ENCODE results near the gene TBC1D22B. TPM values are rescaled to one million over a fixed set of nuclear protein-coding genes. Genes with fewer than 3 reads are reported as not detected.

TBC1D22B gene
- total and polyA plus RNA-seq, 9 of the 15 experiments (the other 6 are each of a cell fraction or from before 2014, with no cell fraction given), result 4.8 to 24.2 (median 13.5) TPM

DNA sequence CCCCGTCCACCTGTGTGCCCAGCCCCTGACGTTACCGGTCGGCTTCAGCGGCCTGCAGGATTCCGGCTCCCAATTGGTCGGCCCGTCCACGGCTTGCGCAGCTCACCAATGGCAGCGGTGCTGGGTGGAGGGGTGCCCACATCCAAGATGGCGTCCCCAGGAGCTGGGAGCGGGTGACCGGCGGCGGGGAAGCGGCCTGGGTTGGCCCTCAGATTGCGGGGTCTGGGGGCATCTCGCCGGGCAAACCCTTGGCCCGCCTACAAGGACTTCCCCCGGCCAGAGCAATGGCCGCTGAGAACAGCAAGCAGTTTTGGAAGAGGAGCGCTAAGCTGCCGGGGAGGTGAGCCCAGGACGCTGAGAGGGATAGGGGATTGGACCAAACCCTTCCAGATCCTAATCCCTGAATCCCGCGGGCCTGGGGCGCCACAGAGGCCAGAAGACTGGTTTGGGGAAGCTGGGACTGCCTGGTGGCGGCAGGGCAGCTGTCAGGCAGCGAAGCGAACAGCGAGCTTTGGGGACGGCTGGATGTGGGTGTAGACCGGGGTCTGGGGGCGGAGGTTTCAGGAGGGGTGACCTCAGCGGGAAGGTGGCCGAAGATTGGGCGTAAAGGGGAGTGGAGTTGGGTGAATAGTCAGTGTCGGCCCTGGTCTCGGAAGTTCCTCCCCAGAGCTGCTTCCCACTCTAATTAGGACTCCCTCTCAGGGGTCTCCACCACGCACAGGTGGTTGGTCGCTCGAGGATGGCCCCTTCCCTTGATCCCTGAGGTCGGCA lies at the start of gene TBC1D22B, which contains the start of gene TMEM217 (continued):
- TF ChIP-seq, protein P1, sequence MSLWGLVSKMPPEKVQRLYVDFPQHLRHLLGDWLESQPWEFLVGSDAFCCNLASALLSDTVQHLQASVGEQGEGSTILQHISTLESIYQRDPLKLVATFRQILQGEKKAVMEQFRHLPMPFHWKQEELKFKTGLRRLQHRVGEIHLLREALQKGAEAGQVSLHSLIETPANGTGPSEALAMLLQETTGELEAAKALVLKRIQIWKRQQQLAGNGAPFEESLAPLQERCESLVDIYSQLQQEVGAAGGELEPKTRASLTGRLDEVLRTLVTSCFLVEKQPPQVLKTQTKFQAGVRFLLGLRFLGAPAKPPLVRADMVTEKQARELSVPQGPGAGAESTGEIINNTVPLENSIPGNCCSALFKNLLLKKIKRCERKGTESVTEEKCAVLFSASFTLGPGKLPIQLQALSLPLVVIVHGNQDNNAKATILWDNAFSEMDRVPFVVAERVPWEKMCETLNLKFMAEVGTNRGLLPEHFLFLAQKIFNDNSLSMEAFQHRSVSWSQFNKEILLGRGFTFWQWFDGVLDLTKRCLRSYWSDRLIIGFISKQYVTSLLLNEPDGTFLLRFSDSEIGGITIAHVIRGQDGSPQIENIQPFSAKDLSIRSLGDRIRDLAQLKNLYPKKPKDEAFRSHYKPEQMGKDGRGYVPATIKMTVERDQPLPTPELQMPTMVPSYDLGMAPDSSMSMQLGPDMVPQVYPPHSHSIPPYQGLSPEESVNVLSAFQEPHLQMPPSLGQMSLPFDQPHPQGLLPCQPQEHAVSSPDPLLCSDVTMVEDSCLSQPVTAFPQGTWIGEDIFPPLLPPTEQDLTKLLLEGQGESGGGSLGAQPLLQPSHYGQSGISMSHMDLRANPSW (CRISPR knock-in tag; IDR thresholded peaks at IDR 0.05), result no peak; the same call in 1 of the 2 replicates
- 0 out of 2 replicates have a peak, but pooled peaks have one; percentile 26 for TF ChIP-seq ZNF239 (CRISPR knock-in tag; IDR thresholded peaks at IDR 0.05)
- TF ChIP-seq, protein P2, sequence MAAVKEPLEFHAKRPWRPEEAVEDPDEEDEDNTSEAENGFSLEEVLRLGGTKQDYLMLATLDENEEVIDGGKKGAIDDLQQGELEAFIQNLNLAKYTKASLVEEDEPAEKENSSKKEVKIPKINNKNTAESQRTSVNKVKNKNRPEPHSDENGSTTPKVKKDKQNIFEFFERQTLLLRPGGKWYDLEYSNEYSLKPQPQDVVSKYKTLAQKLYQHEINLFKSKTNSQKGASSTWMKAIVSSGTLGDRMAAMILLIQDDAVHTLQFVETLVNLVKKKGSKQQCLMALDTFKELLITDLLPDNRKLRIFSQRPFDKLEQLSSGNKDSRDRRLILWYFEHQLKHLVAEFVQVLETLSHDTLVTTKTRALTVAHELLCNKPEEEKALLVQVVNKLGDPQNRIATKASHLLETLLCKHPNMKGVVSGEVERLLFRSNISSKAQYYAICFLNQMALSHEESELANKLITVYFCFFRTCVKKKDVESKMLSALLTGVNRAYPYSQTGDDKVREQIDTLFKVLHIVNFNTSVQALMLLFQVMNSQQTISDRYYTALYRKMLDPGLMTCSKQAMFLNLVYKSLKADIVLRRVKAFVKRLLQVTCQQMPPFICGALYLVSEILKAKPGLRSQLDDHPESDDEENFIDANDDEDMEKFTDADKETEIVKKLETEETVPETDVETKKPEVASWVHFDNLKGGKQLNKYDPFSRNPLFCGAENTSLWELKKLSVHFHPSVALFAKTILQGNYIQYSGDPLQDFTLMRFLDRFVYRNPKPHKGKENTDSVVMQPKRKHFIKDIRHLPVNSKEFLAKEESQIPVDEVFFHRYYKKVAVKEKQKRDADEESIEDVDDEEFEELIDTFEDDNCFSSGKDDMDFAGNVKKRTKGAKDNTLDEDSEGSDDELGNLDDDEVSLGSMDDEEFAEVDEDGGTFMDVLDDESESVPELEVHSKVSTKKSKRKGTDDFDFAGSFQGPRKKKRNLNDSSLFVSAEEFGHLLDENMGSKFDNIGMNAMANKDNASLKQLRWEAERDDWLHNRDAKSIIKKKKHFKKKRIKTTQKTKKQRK (IDR thresholded peaks at IDR 0.05; ENCODE audit: borderline replicate concordance, low read depth, low read length), result no peak
- no peak for TF ChIP-seq SRSF1 (IDR thresholded peaks at IDR 0.05; ENCODE audit: low read depth, low read length)
- TF ChIP-seq ELF1 (tag; IDR thresholded peaks at IDR 0.05), result no peak
- no peak for TF ChIP-seq ZNF668 (CRISPR knock-in tag; IDR thresholded peaks at IDR 0.05)
- no peak for TF ChIP-seq ZFP1 (CRISPR knock-in tag; IDR thresholded peaks at IDR 0.05)
- TF ChIP-seq ZNF354B (CRISPR knock-in tag; IDR thresholded peaks at IDR 0.05), result no peak
- TF ChIP-seq, protein P3, sequence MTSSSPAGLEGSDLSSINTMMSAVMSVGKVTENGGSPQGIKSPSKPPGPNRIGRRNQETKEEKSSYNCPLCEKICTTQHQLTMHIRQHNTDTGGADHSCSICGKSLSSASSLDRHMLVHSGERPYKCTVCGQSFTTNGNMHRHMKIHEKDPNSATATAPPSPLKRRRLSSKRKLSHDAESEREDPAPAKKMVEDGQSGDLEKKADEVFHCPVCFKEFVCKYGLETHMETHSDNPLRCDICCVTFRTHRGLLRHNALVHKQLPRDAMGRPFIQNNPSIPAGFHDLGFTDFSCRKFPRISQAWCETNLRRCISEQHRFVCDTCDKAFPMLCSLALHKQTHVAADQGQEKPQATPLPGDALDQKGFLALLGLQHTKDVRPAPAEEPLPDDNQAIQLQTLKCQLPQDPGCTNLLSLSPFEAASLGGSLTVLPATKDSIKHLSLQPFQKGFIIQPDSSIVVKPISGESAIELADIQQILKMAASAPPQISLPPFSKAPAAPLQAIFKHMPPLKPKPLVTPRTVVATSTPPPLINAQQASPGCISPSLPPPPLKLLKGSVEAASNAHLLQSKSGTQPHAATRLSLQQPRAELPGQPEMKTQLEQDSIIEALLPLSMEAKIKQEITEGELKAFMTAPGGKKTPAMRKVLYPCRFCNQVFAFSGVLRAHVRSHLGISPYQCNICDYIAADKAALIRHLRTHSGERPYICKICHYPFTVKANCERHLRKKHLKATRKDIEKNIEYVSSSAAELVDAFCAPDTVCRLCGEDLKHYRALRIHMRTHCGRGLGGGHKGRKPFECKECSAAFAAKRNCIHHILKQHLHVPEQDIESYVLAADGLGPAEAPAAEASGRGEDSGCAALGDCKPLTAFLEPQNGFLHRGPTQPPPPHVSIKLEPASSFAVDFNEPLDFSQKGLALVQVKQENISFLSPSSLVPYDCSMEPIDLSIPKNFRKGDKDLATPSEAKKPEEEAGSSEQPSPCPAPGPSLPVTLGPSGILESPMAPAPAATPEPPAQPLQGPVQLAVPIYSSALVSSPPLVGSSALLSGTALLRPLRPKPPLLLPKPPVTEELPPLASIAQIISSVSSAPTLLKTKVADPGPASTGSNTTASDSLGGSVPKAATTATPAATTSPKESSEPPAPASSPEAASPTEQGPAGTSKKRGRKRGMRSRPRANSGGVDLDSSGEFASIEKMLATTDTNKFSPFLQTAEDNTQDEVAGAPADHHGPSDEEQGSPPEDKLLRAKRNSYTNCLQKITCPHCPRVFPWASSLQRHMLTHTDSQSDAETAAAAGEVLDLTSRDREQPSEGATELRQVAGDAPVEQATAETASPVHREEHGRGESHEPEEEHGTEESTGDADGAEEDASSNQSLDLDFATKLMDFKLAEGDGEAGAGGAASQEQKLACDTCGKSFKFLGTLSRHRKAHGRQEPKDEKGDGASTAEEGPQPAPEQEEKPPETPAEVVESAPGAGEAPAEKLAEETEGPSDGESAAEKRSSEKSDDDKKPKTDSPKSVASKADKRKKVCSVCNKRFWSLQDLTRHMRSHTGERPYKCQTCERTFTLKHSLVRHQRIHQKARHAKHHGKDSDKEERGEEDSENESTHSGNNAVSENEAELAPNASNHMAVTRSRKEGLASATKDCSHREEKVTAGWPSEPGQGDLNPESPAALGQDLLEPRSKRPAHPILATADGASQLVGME (CRISPR knock-in tag; IDR thresholded peaks at IDR 0.05), result no peak
- peak; percentile 52 for TF ChIP-seq GATA2 (CRISPR knock-in tag; IDR thresholded peaks at IDR 0.05)
- peak; percentile 62; the same call in 1 of the 2 replicates for TF ChIP-seq ESRRA (IDR thresholded peaks at IDR 0.05; ENCODE audit: borderline replicate concordance, low read depth)
- no peak for TF ChIP-seq NCOR1 (IDR thresholded peaks at IDR 0.05)
- peak; percentile 80; the same call in 1 of the 2 replicates for TF ChIP-seq NFATC3 (IDR thresholded peaks at IDR 0.05)
- TF ChIP-seq SUPT5H (IDR thresholded peaks at IDR 0.05), result peak; percentile 89
- TF ChIP-seq KDM1A (IDR thresholded peaks at IDR 0.05), result no peak
